HS-5 (cell line): ENCODE data around the gene MRTFB.
"Not testable (repeated sequence)": the region's sequence is repeated elsewhere in the genome, so short reads cannot be mapped to it uniquely, and the experiment has no call there.

Source experiments
- DNase-seq: peaks from one replicate; pipeline ENCODE4 v3.0.0-alpha.2; 2012; ENCODE audit warnings: low read depth

Gene MRTFB, protein sequence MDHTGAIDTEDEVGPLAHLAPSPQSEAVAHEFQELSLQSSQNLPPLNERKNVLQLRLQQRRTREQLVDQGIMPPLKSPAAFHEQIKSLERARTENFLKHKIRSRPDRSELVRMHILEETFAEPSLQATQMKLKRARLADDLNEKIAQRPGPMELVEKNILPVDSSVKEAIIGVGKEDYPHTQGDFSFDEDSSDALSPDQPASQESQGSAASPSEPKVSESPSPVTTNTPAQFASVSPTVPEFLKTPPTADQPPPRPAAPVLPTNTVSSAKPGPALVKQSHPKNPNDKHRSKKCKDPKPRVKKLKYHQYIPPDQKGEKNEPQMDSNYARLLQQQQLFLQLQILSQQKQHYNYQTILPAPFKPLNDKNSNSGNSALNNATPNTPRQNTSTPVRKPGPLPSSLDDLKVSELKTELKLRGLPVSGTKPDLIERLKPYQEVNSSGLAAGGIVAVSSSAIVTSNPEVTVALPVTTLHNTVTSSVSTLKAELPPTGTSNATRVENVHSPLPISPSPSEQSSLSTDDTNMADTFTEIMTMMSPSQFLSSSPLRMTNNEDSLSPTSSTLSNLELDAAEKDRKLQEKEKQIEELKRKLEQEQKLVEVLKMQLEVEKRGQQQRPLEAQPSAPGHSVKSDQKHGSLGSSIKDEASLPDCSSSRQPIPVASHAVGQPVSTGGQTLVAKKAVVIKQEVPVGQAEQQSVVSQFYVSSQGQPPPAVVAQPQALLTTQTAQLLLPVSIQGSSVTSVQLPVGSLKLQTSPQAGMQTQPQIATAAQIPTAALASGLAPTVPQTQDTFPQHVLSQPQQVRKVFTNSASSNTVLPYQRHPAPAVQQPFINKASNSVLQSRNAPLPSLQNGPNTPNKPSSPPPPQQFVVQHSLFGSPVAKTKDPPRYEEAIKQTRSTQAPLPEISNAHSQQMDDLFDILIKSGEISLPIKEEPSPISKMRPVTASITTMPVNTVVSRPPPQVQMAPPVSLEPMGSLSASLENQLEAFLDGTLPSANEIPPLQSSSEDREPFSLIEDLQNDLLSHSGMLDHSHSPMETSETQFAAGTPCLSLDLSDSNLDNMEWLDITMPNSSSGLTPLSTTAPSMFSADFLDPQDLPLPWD

DNA sequence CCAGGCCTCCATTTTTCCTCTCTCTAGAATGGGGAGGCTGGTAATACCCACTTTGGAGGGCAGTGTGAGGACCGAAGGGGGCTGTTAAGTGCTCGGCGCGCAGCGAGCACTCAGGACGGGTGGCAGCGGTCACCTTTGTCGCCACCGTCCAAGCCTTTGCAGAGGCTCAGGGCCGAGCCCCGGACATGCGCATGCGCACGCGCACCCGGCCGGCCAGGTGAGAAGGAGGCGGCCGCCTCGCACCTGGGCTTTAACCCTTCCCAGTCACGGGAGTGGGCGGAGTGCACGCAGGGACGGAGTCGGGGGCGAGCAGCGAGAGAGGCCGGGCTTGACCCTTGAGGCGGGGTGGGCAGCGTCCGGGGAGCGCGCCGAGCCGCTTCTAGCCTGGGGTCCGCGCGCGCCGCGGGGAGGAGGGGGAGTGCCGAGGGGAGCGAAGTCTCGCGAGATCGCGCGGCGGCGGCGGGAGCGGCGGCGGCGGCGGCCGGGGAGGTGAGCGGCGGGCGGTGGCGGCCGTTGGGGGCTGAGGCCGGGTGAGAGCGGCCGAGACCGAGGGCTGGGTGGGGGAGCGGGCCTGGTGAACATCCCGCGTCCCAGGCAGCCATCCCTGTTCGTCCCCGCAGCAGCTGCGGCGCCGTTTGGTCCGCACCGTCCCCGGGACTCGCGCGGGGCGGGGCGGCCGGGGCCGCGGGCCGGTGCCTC lies at the start of gene MRTFB:
MRTFB (plus strand) TSS at position 443 of the 699 bp plus-strand sequence. CDS start 69,288 bp downstream, outside the sequence.
- DNase-seq = peak; percentile 13

DNA sequence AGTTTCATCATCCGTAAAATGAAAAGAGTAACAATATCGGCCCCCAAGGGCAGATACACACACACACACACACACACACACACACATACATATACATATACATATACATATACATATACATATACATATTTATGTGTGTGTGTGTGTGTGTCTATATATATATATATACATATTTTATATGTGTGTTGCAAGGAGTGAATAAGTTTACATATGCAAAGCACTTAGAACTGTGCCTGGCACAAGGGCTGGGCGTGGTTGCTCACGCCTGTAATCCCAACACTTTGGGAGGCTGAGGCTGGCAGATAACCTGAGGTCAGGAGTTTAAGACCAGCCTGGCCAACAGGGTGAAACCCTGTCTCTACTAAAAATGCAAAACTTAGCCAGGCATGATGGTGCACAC lies 47.6 kb upstream of the MRTFB start:
- not testable (repeated sequence) for DNase-seq

DNA sequence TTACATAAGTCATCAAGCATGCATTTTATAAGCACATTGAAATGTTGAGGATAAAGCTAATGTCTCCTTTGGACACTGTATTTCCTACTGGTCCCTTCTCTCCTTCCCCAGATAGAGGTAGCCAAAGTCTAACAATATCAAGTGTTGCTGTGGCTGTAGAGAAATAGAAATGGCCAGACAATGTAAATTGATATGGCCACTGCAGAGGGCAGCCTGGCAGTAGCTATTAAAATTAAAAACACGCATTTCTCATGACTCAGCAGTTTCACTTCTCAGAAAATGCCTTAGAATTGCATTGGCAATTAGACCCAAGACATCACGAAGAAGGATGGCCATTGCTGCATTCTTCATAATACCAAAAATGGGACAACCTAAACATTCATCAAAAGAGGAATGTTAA lies 46.8 kb upstream of the MRTFB start:
- DNase-seq = no peak

DNA sequence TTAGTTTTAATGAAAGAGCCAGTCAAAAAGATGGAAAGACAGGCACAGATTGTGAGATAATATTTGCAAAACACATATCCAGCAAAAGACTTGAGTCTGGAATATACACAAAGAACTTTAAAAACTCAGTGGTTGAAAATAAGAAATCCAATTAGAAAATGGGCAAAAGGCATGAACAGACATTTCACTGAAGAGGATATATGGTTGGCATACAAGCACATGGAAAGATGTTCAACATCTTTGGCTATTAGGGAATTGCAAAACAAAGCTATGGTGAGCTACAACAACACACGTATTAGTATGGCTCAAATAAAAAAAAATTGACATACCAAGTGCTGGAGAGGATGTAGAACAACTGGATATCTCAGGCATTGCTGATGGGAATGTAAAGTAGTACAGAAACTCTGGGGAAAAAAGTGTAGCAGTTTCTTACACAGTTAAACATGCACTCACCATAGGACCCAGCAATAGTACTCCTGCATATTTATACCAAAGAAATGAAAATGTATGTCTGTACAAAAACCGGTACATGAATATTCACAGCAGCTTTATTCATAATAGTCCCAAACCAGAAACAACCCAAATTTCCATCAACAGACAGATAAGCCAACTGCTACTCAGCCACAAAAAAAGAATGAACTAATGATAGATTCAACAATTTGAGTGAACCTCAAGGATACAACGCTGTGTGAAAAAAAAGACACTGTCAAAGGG lies 44.4 kb upstream of the MRTFB start:
- DNase-seq = no peak

DNA sequence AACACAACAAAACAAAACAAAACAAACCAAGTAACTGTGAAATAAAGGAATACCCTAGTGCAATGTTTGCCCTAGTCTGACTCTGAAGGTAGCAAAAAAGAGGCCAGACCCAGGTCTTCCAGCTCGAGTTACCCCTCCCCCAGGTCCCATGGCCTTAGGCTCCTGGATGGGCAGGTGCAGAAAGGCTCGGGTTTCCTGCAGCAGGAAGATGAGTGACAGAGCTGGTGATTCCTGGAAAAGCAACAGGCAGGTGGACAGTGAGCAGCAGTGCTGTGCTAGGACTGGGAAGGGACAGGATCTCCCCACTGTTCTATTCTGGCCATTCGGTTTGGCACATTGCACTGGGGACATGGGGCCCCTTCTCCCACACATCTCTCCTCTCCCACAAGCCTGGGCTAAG lies 42.9 kb upstream of the MRTFB start:
- DNase-seq = no peak

DNA sequence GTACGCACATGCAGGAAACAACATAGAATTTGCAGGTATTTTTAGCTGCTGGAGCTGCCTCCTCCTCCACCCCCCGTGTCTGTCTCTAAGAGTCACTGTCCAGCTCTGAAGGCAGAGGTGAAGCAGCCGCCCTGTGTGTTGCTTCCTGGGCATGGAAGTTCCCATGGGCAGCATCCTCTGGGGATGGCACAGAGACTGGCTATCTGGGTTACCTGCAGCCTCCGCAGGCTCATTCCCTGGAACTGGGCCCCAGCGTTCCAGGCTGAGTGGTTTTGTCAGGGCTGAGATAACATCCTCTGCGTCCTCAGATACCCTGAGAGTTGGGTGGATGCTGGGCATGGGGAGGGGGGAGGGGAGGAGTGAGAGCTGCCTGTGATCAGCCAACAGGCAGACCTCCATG lies 41.5 kb upstream of the MRTFB start:
- no peak for DNase-seq

DNA sequence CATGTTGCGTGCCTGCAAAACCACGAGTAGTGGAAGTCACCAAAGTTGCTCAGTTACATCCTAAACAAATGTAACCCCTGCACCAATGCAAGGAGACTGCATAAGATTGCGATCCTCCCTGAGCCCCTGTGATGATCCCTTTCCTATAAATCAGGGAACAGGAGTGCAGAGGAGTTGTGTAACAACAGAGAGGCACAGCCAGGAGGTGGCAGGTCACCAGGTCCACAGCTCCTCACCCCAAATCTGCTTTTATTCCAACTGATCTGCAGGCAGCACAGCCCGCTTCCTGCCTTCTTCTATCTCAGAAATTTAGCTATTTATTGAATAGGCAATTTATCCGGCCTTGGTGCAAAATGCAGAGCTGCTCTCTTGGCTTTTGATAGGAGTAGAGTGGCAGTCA lies 36.0 kb upstream of the MRTFB start:
- no peak for DNase-seq

DNA sequence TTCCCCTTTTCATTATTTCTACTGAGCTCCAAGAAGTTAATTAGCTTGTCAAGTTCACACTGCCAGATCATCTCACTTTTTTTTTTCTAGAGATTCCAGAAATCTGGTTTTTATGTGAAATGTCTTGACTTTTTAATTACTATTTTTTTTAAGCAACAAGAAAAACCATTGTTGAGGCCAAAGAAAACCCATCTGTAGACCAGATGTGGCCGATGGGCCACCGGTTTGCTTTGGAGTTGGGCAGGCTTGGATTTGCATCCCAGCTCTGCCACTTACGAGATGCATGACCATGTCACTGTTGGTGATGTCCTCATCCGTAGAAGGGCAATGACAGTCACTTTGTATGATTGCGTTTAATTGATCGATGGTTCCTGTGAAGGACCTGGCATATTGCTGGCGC lies 34.2 kb upstream of the MRTFB start:
- DNase-seq = no peak

DNA sequence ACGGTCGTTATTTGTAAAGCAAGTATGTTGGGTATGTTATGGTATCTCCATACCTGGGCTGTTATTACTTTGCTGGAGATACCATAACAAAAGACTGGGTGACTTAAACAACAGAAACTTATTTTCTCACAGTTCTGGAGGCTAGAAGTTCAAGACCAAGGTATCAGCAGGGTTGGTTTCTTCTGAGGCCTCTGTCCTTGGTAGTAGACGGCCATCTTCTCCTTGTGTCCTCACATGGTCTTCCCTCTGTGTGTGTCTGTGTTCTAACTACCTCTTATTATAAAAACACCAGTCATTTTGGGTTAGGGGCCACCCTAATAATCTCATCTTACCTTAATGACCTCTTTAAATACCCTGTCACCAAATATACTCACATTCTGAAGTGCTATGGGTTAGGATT lies 33.2 kb upstream of the MRTFB start:
- DNase-seq = no peak

DNA sequence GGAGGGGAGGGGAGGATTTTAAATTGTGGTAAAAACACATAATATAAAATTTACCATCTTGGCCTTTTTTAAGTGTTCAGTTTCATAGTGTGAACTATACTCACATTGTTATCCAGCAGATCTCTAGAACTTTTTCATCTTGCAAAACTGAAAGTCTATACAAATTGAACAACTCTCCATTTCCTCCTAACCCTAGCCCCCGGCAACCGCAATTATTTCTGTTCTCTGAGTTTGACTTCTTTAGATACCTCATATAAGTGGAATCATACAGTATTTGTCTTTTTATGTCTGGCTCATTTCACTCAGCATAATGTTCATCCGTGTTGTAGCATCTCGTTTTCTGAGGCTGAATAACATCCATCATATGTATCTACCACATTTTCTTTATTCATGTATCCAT lies 30.0 kb upstream of the MRTFB start:
- no peak for DNase-seq

DNA sequence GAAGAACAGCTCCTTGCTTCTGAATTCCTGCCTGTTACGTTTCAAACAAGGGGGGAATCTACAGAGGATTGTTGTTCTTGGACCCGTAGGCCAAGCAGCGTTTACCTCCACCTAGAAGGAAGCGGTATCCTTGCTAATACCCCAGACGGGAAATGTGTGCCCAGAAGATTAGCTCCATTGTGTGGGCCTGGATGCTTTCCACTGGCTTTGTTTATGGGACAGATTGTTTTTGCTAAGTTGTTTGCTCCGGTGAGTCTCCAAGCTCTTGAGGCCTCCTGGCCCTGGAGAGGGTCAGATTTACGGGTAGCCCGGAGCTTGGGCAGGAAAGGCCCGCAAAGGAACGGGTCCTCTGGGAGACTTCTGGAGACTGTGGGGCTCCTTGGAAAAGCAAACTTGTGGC lies 28.4 kb upstream of the MRTFB start:
- DNase-seq = no peak

DNA sequence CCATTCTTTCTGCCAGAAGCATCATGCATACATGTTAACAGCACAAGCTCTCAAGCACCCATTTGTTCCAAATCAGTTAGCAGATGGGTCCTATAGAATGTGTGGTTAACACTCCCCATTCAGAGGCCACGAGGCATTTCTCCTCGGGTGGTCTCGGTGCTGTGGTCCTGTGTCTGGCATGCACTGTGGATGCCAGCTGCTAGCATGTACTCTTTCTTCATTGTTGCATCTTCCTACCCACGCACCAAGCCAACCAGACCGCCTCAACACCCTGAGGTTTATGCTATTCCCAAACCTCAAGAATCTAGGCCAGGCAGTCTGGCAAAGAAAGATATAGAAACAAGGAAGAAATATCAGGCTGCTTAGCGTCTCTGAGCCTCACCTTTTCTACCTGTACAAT lies 27.8 kb upstream of the MRTFB start:
- no peak for DNase-seq

DNA sequence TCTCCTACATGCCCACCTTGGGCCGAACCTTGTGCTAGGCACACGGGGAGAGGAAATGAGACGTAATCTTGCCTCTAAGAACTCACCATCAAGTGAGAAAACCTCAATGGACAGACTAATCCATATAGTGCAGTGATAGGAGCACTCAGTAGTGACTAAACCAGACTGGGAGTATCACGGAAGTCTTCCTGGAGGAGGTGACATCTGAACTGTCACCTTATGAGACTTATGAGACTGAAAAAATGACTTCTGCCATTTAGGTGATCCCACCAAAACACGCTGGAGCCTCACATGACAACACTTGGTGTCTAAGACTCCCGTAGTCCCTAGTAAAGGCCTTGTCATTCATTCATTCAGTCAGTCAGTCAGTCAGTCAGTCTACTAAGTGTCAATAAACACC lies 27.3 kb upstream of the MRTFB start:
- DNase-seq = no peak

DNA sequence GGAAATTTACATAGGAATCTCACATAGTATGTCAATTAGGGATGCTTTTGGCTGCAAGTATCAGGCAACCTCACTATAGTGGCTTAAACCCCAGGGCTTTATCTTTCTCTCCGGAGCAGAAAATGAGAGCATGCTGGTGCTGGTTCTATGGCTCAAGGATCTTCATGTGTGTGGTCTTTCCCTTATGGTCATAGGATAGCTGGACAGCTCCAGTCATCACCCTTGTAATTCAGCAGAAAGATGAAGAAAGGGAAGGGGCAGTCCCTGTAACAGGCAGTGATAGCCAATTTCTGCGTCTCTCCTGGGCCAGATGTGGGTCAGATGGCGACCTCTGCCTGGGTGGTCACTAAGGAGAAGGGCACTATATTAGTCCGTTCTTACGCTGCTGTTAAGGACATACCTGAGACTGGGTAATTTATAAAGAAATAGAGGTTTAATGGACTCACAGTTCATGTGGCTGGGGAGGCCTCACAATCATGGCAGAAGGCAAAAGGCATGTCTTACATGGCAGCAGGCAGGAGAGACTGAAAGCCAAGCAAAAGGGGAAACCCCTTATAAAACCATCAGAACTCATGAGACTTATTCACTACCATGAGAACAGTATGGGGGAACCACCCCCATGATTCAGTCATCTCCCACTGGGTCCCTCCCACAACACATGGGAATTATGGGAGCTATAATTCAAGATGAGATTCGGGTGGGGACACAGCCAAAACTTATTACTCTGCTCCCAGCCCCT lies 23.8 kb upstream of the MRTFB start:
- DNase-seq = not testable (repeated sequence)

DNA sequence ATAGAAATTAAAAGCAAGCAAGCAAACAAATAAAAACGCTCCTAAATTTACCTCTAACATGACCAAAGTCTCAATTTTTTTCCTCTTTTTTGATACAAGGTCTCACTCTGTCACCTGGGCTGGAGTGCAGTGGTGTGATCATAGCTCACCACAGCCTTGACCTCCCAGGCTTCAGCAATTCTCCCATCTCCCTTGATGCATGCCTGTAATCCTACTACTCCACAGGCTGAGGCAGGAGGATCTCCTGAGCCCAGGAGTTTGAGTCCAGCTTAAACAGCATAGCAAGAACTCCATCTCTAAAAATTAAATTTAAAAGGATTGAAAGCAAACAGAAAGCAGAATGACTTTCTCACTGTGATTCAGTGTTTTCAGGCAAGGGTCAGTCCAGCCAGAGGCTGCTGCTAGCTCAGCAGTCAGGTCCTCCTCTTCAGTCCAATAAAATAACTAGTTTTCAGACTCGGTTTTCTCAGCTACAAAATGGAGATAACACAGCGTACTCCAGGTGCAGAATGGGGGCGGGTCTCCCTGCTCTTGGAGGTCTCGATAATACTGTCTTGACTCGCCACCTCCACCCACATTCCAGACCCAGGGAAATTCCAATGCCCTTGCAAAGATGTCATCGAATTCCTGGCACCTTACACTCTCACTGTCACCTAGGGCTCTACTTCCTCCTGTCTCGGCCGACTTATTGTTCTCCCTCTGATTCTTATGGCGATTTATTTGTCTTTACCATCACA lies 20.7 kb upstream of the MRTFB start:
- DNase-seq = no peak

DNA sequence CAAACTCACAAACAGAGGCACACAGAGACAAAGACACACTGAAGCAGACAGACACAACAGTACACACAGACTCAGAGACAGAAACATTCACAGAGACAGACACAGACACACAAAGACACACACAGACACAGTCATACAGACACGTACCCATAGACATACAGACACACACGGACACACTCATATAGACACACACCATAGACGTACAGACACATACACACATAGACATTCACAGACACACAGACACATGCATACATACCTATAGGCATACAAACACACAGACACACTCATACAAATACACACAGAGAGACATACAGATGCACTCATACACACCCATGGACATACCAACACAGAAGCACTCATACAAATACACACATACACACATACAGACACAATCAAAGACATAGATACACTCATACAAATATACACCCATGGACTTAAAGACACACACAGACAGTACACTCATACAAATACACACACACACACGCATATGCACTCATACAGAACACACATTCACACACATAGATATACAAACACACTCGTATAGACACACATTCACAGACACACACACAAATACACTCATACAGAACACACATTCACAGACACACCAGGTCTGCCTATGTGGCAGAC lies 19.9 kb upstream of the MRTFB start:
- DNase-seq = no peak

DNA sequence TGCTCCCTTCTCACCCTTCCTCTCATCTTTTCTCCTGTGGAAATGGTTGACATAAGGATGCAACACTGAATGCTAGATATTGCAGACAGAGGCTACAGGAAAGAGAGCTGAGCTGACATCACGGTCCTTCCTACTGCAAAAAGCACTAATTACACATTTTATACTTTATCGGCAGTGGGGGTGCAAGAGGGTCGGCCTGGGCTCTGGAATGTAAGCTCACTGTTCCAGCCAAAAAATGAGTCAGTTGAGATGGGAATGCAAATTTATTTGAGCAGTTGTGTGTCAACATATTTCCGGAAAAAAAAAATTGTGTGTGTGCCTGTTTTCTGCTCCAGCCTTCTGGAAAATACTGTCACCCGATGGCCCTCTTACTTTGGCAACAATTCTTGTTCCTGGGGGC lies 14.1 kb upstream of the MRTFB start:
- DNase-seq = no peak

DNA sequence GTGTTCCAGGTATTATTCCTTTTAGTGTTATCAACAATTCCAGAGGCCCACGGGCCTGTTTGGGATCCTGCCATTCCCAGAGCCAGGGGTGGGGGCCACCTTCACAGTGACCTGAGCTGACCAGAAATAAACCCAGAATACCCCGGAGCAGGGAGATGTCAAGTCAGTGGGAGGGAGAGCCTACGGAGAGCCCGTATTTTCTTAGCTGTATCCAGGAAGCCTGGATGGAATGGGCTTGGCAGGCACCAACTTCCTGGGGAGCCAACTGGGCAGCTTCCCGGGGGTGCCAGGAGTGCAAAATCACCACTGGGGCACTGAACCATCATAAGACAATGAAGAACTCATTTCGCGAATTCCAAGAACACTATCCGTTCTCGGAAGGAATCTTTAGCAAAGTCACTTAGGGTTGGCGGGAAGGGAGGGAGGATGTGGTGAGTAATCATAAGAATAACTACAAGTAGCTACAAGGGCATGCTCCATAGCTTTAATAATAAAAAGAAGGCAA lies 13.2 kb upstream of the MRTFB start:
- no peak for DNase-seq

DNA sequence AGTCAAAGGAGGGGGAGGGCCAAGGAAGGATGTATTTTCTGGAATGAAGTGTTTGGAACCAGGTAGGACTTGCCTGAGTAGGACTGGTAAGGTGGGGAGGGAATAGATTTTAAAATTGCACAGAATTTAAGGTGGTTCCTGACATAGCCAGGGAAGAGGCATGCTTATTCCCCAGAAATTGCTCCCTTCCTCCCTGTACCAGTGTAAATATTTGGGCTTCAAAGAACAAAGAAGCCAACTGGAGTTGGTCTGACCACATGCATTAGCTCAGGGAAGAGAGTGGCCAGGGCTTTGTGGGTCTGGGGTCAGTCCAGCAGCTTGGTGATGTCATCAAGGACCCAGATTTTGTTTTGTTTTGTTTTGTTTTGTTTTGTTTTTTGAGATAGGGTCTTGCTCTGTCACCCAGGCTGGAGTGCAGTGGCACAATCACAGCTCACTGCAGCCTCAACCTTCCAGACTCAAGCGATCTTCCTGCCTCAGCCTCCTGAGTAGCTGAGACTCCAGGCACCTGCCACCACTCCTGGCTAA lies 9.3 kb upstream of the MRTFB start:
- DNase-seq = no peak
